Ovary (tissue), 9 donors: ENCODE measurements around the gene TMEM205. TPM values are rescaled to one million over a fixed set of nuclear protein-coding genes. Genes with fewer than 3 reads are reported as not detected.

Experiments used
- DNase-seq, 5 donors: peaks; one replicate each; pipeline ENCODE4 v3.0.0-alpha.2; 2019 to 2020
- H3K27ac ChIP-seq, 2 donors: fragments of 200-600 bp; one replicate each; pipeline versions ENCODE4 v1.5.1 to v1.8.0; 2019 to 2022
- H3K27me3 ChIP-seq: fragments of 200-600 bp; one replicate; pipeline ENCODE4 v1.8.0; 2022
- H3K36me3 ChIP-seq: fragments of 200-600 bp; sonication (generic); one replicate; pipeline ENCODE4 v1.5.1; 2019
- H3K4me1 ChIP-seq: one replicate; pipeline ENCODE4 v1.8.1; 2013; ENCODE audit warnings: mild to moderate bottlenecking, moderate library complexity; ENCODE audit not compliant: insufficient read depth
- H3K4me3 ChIP-seq: fragments of 200-600 bp; sonication (generic); one replicate; pipeline ENCODE4 v1.5.1; 2017
- H3K9me3 ChIP-seq, 2 donors: fragments of 200-600 bp in 1 of 2; sonication (generic) in 1 of 2; one replicate each; pipeline versions ENCODE4 v1.5.1 to v1.8.1; 2013 to 2019; ENCODE audit warnings: mild to moderate bottlenecking in 1 of 2, moderate library complexity in 1 of 2
- CTCF ChIP-seq, 3 donors: fragments of 450-650 bp in 2 of 3; fragments of 200-600 bp in 1 of 3; IDR thresholded peaks; one replicate each; pipeline versions ENCODE4 v1.5.1 to v1.8.0; 2016 to 2022; ENCODE audit warnings: antibody characterized with exemption in 3 of 3, mild to moderate bottlenecking in 1 of 3
- EP300 ChIP-seq: sonication (generic); formaldehyde crosslinking; IDR thresholded peaks from one replicate; pipeline ENCODE4 v1.6.1; 2017; ENCODE audit warnings: antibody characterized with exemption
- POLR2A ChIP-seq: fragments of 450-650 bp; IDR thresholded peaks from one replicate; pipeline ENCODE4 v1.6.1; 2017; ENCODE audit warnings: antibody characterized with exemption, mild to moderate bottlenecking, moderate library complexity
- WGBS, 3 donors: extraction: QIAGEN DNeasy Blood & Tissue Kit in 1 of 3; methylation state at CpG; one replicate each; pipeline versions ENCODE4 v1.1.5 to v1.1.7; 2013 to 2017; 5-methylcytosine and 5-hydroxymethylcytosine counted together
- intact Hi-C, 4 donors: fragments of 100-400 bp; cut with DNase I; formaldehyde crosslinking; loops; one replicate each; pipeline versions ENCODE4 v1.11.0 to v1.15.1; 2022 to 2023
- polyA plus RNA-seq, 2 donors: library from polyadenylated mRNA; stranded (reverse); fragments of 200-250 nt in 1 of 2; fragments of 350-450 nt in 1 of 2; fragmentation: Illumina TruSeq in 1 of 2; extraction: RNeasy Lipid Tissue Mini Kit (QIAGEN cat#74804) in 1 of 2; gene quantifications; one replicate each; pipeline ENCODE4 v1.2.3, GENCODE V29; 2013 to 2014
- total RNA-seq, 7 donors: library from RNA; depleted of rRNA in 2 of 7; stranded (reverse); fragments of >200 nt in 2 of 7; fragmentation: NEBNext Ultra II Directional in 3 of 7; extraction: Animal tissue kit (Norgen Biotek cat#: 25700) in 3 of 7; gene quantifications; one replicate each; pipeline versions ENCODE4 v1.1.0 to v1.2.4, GENCODE V29; 2016 to 2023
- donor health status: DM: no; HTN: no; CAD: no; lungs with moderate emphysema.
- donor health status: DM: no; HTN: no; CAD: no.
- donor health status: Bipolar disorder and iron deficiency.
- donor health status: DM: yes; HTN: yes; CAD: no.
- donor health status: DM: no; HTN: no; CAD: no.
- donor health status: DM: yes; HTN: yes; CAD: no.

TMEM205 gene
- total and polyA plus RNA-seq, 9 donors = 64.0 to 296 (median 80.5) TPM

- no peak for DNase-seq
- intact Hi-C loops = loop anchor here in 3 of 4 donors (10.0 kb wide), 4 partner anchors 95 to 285 kb away; partner anchors contain the start of gene ELAVL3 (in 1 of the 3)
- no peak for TF ChIP-seq CTCF (IDR thresholded peaks at IDR 0.05)
- no peak for TF ChIP-seq EP300
- no peak for TF ChIP-seq POLR2A
- Histone ChIP-seq H3K9me3 (no peaks in the 10 kb centered on the region), H3K36me3 (no peaks in the 10 kb centered on the region), H3K4me3 (no peak overlapping the region), H3K4me1 (no peaks in the 10 kb centered on the region), H3K27ac (no peak overlapping the region), H3K27me3 (no peaks in the 10 kb centered on the region)
- 48 to 60% (median 54%) methylated on average over 8 of the region's 8 CpGs for WGBS, 3 donors
These were observed 45.9 kb downstream of the TMEM205 start for GRCh38 chr19:11299946-11300810.

- Histone ChIP-seq H3K27me3 (no peaks in the 10 kb centered on the region), H3K9me3 (no peaks in the 10 kb centered on the region), H3K4me3 (no peak overlapping the region), H3K4me1 (no peaks in the 10 kb centered on the region), H3K36me3 (no peaks in the 10 kb centered on the region), H3K27ac (no peak overlapping the region)
- DNase-seq = no peak
- TF ChIP-seq POLR2A (no peak), CTCF (IDR thresholded peaks at IDR 0.05) (no peak), EP300 (no peak)
- intact Hi-C loops = loop anchor here in 3 of 4 donors (10.0 kb wide), 4 partner anchors 99 to 289 kb away; partner anchors contain the start of gene ELAVL3 (in 1 of the 3)
- WGBS, 3 donors = 39 to 56% (median 48%) methylated on average over 7 of the region's 7 CpGs
These were observed 49.8 kb downstream of the TMEM205 start for GRCh38 chr19:11296264-11296663.

GRCh38 chr19:11295665-11296245 lies 50.3 kb downstream of the TMEM205 start, which contains the start of gene TSPAN16:
TSPAN16 (plus strand) TSS chr19:11296160; CDS start chr19:11296298, 138 bp downstream.
- Histone ChIP-seq H3K36me3 (no peaks in the 10 kb centered on the region), H3K27me3 (no peaks in the 10 kb centered on the region), H3K27ac (peak within 1 kb of the TSS in 1 of 2 donors; percentile 8), H3K4me1 (no peaks in the 10 kb centered on the region), H3K9me3 (no peaks in the 10 kb centered on the region), H3K4me3 (no peak within 1 kb of the TSS)
- TF ChIP-seq EP300 (no peak), POLR2A (no peak), CTCF (IDR thresholded peaks at IDR 0.05) (no peak)
- peak in 2 of 5 donors; percentile 26 to 33 for DNase-seq
- 79 to 91% (median 82%) methylated on average over 8 of the region's 8 CpGs for WGBS, 3 donors
- intact Hi-C loops = loop anchor here in 3 of 4 donors (2.0 to 10.0 kb wide), 5 partner anchors 99 to 289 kb away; partner anchors contain the start of gene ELAVL3 (in 1 of the 3)

- H3K27ac ChIP-seq = no peak overlapping the region
- no peaks in the 10 kb centered on the region for H3K9me3 ChIP-seq
- no peak overlapping the region for H3K4me3 ChIP-seq
- H3K27me3 ChIP-seq = no peaks in the 10 kb centered on the region
- no peaks in the 10 kb centered on the region for H3K4me1 ChIP-seq
- no peaks in the 10 kb centered on the region for H3K36me3 ChIP-seq
- DNase-seq = no peak
- TF ChIP-seq CTCF (IDR thresholded peaks at IDR 0.05) (no peak), EP300 (no peak), POLR2A (no peak)
- 77 to 89% (median 84%) methylated on average over 4 of the region's 4 CpGs for WGBS, 3 donors
- intact Hi-C loops = loop anchor here in 3 of 4 donors (2.0 to 10.0 kb wide), 5 partner anchors 100 to 290 kb away; partner anchors contain the start of gene ELAVL3 (in 1 of the 3)
These were observed 50.9 kb downstream of the TMEM205 start for GRCh38 chr19:11295180-11295579.
